Measurements from ENCODE around the gene HTR2B.

DNA sequence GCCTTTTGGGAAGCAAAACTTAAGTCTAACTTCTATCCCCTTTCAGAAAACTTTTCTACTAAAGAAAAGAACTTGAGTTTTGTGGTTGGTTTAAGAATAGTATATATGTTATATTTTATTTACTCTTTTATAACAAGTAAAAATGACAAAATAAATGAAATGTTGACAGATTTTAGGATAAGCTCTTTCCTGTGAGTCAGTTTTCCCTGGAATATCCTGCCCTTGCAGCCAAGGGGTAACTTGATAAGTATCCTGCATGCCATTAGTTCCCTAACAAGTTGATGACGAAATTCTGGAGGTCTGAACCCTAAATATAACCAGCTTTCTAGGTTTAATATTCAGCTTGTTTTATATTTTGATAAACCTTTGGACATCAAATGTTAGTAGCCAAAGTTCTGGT, 7.3 kb upstream of the HTR2B start:
- TF ChIP-seq, protein P1, sequence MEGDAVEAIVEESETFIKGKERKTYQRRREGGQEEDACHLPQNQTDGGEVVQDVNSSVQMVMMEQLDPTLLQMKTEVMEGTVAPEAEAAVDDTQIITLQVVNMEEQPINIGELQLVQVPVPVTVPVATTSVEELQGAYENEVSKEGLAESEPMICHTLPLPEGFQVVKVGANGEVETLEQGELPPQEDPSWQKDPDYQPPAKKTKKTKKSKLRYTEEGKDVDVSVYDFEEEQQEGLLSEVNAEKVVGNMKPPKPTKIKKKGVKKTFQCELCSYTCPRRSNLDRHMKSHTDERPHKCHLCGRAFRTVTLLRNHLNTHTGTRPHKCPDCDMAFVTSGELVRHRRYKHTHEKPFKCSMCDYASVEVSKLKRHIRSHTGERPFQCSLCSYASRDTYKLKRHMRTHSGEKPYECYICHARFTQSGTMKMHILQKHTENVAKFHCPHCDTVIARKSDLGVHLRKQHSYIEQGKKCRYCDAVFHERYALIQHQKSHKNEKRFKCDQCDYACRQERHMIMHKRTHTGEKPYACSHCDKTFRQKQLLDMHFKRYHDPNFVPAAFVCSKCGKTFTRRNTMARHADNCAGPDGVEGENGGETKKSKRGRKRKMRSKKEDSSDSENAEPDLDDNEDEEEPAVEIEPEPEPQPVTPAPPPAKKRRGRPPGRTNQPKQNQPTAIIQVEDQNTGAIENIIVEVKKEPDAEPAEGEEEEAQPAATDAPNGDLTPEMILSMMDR (IDR thresholded peaks at IDR 0.05) = no peak
- TF ChIP-seq POLR2A (IDR thresholded peaks at IDR 0.05) = no peak

Measured in thyroid gland (tissue), 4 donors.